IPS DF 6.9 (cell line): Measurements from ENCODE around the gene LONRF2.

Experiments used
- DNase-seq: peaks from one replicate; pipeline ENCODE4 v3.0.0-alpha.2; 2013; ENCODE audit warnings: low read depth, low spot score
- H3K27ac ChIP-seq: one replicate; pipeline ENCODE4 v1.5.1; 2013; ENCODE audit warnings: low read length, control low read depth
- H3K27me3 ChIP-seq: 2 replicates; pipeline ENCODE4 v1.6.1; 2013; ENCODE audit warnings: mild to moderate bottlenecking, low read length; ENCODE audit not compliant: control insufficient read depth, insufficient read depth
- H3K36me3 ChIP-seq: 2 replicates; pipeline ENCODE4 v1.6.1; 2013; ENCODE audit warnings: low read length; ENCODE audit not compliant: control insufficient read depth, insufficient read depth
- H3K4me1 ChIP-seq: 2 replicates; pipeline ENCODE4 v1.6.1; 2013; ENCODE audit warnings: low read length; ENCODE audit not compliant: control insufficient read depth, insufficient read depth
- H3K4me3 ChIP-seq: 2 replicates; pipeline ENCODE4 v1.5.1; 2013; ENCODE audit warnings: mild to moderate bottlenecking, low read length
- H3K9me3 ChIP-seq: 2 replicates; pipeline ENCODE4 v1.6.1; 2013; ENCODE audit warnings: low read length, inconsistent platforms; ENCODE audit not compliant: control insufficient read depth, insufficient read depth
- WGBS: extraction: QIAGEN DNeasy Blood & Tissue Kit; methylation state at CpG from one replicate; pipeline ENCODE4 v1.1.7; 2013; ENCODE audit warnings: mixed read lengths, missing lambda C conversion rate; ENCODE audit not compliant: insufficient read length, insufficient coverage; 5-methylcytosine and 5-hydroxymethylcytosine counted together

The LONRF2 gene

DNA sequence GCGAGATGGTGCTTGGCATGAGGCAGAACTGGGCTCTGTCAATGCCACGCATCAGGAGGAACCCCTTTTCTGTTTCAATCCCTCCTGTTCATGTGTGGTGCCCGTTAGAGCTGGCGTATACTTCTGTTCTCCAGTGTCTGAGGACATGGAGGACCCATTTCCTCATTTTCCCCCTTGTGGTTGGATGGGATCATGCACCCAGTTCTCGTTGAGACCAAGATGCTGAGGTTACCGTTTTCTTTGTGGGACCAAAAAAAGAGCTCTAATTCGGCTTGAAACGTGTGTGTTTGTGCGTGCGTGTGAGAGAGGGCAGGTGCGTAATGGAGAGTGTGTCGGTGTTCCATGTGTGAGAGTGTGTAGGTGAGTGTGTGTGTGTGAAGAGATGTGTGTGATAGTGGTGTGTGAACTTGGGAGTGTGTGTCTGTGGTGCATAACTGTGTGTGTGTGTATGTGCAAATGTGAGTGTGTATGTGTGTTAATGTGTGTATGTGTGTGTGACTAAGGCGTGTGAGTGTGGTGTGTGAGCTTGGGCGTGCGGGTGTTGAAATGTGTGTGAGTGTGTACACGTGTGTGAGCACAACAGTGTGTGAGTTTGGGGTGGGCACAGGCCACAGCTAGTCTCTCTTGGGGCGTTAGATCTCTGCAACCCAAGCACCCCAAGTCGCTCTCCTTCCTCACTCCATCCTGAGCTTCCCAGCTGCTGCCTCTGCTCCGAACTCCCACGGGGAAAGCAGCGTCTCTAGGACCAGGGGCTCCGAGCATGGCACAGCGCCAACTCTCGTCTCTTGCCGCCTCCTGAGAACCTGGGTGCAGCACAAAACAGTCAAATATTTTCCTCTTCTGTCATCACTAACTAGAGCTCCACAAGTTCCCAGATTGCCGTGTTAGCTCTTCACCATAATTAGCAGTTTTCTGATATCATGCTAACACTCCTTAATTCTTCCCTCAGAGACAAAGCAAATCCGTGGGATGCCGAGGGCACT is 75.8 kb downstream of the LONRF2 start:
- WGBS = 100% methylated on average over 7 of the region's 28 CpGs
- Histone ChIP-seq H3K4me1 (peaks cover 3% of the 10 kb centered on the region; the same call in 1 of the 2 replicates), H3K4me3 (no peak overlapping the region), H3K36me3 (no peaks in the 10 kb centered on the region), H3K27me3 (no peaks in the 10 kb centered on the region), H3K9me3 (no peaks in the 10 kb centered on the region), H3K27ac (no peak overlapping the region)
- DNase-seq = no peak

DNA sequence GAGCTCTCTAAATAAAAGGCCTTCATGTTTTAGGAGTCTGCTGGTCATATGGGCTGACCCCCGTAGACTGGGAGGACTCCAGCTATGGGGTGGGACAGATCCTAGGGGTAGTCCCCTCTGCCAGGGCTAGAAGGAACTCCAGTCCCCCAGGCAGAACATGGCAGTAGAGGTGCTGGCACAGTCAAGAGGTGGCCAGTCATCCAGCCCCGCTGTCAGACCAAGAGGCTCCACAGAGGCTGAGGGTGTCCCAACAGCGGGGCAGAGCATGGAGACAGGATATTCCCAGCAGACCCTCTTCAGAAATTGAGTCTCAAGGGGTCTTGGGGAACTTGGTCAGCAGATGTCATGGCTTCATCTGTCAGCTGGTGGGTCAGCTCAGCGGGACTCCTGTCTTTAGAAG is 76.6 kb downstream of the LONRF2 start:
- H3K4me1 ChIP-seq = peaks cover 3% of the 10 kb centered on the region; the same call in 1 of the 2 replicates
- no peak overlapping the region for H3K27ac ChIP-seq
- no CpG with 5 or more reads among the region's 4 CpGs for WGBS

GRCh38 chr2:100244881-100245605 is 77.3 kb downstream of the LONRF2 start:
- H3K36me3 ChIP-seq = no peaks in the 10 kb centered on the region
- H3K27ac ChIP-seq = no peak overlapping the region
- peaks cover 3% of the 10 kb centered on the region; the same call in 1 of the 2 replicates for H3K4me1 ChIP-seq
- no peak for DNase-seq
- no peaks in the 10 kb centered on the region for H3K9me3 ChIP-seq
- WGBS = no CpG with 5 or more reads among the region's 6 CpGs
- H3K4me3 ChIP-seq = no peak overlapping the region
- no peaks in the 10 kb centered on the region for H3K27me3 ChIP-seq

More for the DNA sequence above, 76.6 kb downstream of the LONRF2 start:
- Histone ChIP-seq H3K9me3 (no peaks in the 10 kb centered on the region), H3K27me3 (no peaks in the 10 kb centered on the region), H3K4me3 (no peak overlapping the region), H3K36me3 (no peaks in the 10 kb centered on the region)
- no peak for DNase-seq

DNA sequence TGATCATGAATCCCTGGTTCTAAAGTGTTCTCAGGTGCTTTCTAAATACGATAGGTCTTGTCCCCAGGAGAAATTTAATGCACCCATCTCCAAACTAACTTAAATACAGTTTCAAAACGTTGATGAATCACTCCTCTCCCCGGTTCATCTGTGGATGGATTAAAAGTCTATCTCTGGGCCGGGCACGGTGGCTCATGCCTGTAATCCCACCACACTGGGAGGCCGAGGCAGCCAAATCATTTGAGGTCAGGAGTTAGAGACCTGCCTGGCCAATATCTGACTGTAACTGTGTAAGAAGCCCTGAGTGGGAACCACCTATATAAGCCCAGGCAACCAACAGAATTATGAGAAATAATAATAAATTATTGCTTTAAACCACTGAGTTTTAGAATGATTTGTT is 78.7 kb downstream of the LONRF2 start:
- DNase-seq = no peak
- Histone ChIP-seq H3K4me3 (no peak overlapping the region), H3K27ac (no peak overlapping the region), H3K4me1 (peaks cover 3% of the 10 kb centered on the region; the same call in 1 of the 2 replicates), H3K9me3 (no peaks in the 10 kb centered on the region), H3K36me3 (no peaks in the 10 kb centered on the region), H3K27me3 (no peaks in the 10 kb centered on the region)
- no CpG with 5 or more reads among the region's 6 CpGs for WGBS

DNA sequence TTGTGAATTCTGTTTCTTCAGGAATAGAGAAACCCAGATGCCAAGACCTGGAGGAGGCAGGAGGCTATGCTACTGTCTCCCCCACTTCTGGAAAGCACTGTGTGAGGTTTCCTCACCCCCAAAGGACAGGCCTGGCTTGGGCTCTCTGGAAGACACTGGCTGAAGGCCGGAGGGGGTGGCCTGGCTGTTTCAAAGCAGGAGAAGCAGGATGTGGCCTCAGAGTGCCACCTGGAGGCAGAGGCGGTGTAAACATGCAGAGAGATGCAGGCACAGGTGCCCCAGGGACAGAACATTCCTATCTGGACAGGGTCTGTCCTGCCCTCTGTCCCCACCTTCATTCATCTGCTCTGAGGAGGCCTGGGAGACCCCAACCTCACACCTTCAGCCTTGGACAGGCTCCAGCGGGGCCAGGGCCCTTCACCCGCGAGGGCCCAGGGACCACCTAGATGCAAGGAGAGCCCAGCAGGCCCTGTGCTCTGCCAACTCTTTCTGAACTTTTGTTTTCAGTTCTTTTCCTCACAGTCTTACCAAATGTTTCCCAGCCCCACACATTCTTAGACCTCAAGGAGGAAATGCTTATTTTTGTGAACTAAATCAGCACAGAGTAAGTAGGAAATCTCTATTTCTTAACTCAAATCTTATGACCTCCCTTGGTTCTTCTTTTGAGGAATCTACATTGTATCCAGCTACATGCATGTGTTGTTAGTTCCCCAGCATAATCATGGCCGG is 79.2 kb downstream of the LONRF2 start:
- Histone ChIP-seq H3K27me3 (no peaks in the 10 kb centered on the region), H3K27ac (no peak overlapping the region), H3K4me3 (no peak overlapping the region), H3K9me3 (no peaks in the 10 kb centered on the region), H3K36me3 (no peaks in the 10 kb centered on the region), H3K4me1 (peaks cover 3% of the 10 kb centered on the region; the same call in 1 of the 2 replicates)
- DNase-seq = peak; percentile 58
- no CpG with 5 or more reads among the region's 6 CpGs for WGBS

DNA sequence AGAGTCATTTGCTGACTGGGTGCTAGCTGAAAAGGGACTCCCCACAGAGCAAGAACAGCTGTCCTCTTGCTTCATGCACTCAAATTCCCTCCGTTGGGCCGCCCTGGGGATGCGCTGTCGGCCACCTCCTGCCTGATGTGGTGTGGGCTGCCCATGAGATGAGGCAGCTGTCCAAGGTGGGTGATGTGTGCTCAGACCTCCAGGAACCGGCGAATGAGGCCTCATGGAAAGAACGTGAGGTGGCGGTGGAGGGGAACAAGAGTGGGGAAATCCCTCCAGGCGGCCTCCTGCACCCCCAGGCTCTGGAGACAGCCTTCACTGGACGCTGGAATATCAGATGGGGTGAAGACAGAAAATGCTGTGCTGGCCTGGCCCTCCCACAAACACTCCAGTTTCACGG is 79.8 kb downstream of the LONRF2 start:
- WGBS = no CpG with 5 or more reads among the region's 11 CpGs
- DNase-seq = no peak
- Histone ChIP-seq H3K9me3 (no peaks in the 10 kb centered on the region), H3K4me1 (peaks cover 3% of the 10 kb centered on the region; the same call in 1 of the 2 replicates), H3K27me3 (no peaks in the 10 kb centered on the region), H3K27ac (no peak overlapping the region), H3K36me3 (no peaks in the 10 kb centered on the region), H3K4me3 (no peak overlapping the region)

DNA sequence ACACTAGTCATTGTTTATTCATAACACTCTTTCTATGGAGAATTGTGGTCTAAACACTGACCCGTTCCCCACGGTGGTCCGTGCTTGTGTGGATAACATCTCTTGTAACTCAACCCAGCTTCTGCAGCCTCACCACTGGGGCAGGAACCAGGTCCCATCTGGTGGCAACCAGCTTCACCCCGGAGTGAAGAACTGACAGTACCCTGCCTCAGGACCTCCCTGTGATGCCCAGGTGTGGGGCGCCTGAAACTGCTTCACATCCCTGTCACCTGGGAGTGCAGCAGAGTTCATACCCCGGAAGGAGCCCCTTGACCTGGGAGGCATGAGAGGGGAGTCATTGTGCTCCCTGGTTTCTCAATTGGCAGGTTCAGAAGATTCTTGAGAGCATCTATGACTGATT is 81.1 kb downstream of the LONRF2 start:
- no peak overlapping the region for H3K27ac ChIP-seq
- no peak overlapping the region for H3K4me3 ChIP-seq
- H3K9me3 ChIP-seq = no peaks in the 10 kb centered on the region
- no peaks in the 10 kb centered on the region for H3K36me3 ChIP-seq
- no peak for DNase-seq
- WGBS = no CpG with 5 or more reads among the region's 6 CpGs
- no peaks in the 10 kb centered on the region for H3K4me1 ChIP-seq
- H3K27me3 ChIP-seq = no peaks in the 10 kb centered on the region

DNA sequence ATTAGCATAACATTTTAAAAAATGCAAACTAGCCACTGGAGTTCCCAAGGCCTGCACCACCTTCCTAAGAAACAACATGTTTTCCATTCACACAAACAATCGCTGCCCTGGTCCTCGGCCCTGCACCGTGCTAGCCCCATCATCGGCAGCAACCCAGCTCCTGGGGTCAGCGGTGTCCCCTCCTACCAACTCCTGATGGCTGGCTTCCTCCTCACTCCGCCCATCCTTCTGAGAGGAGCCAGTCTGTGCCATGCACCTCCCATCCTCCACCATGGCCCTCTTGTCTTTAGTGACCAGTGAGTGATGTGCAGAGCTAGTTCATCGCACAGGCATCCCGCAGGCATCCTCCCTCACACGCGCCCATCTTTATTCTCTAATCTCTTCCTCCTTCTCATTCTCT is 81.9 kb downstream of the LONRF2 start:
- Histone ChIP-seq H3K27me3 (no peaks in the 10 kb centered on the region), H3K4me3 (no peak overlapping the region), H3K27ac (no peak overlapping the region), H3K4me1 (no peaks in the 10 kb centered on the region), H3K9me3 (no peaks in the 10 kb centered on the region), H3K36me3 (no peaks in the 10 kb centered on the region)
- no peak for DNase-seq
- no CpG with 5 or more reads among the region's 10 CpGs for WGBS

GRCh38 chr2:100239486-100240210 is 82.7 kb downstream of the LONRF2 start:
- no peak overlapping the region for H3K4me3 ChIP-seq
- no peak for DNase-seq
- no peaks in the 10 kb centered on the region for H3K4me1 ChIP-seq
- H3K36me3 ChIP-seq = no peaks in the 10 kb centered on the region
- no peak overlapping the region for H3K27ac ChIP-seq
- WGBS = no CpG with 5 or more reads among the region's 12 CpGs
- H3K9me3 ChIP-seq = no peaks in the 10 kb centered on the region
- H3K27me3 ChIP-seq = no peaks in the 10 kb centered on the region
